A673 (cell line): ENCODE results near the gene GLRA3.

ENCODE experiments used
- EZH2 ChIP-seq: fragments of 200-600 bp; sonication (generic); IDR thresholded peaks from 2 replicates; pipeline ENCODE4 v1.6.1; 2017; ENCODE audit warnings: borderline replicate concordance, low read depth, mild to moderate bottlenecking, mixed read lengths, antibody characterized with exemption, low read length; ENCODE audit not compliant: poor library complexity, severe bottlenecking
- TF ChIP-seq, protein P1 (sequence below): fragments of 300-800, 200-600 bp; sonication (generic); conservative IDR thresholded peaks from 2 replicates; pipeline ENCODE4 v1.5.1; 2017; ENCODE audit warnings: low read depth, mild to moderate bottlenecking, antibody characterized with exemption, low read length, moderate library complexity, mixed read lengths

GRCh38 chr4:174757736-174758135, 71.3 kb downstream of the GLRA3 start:
- TF ChIP-seq, protein P1, sequence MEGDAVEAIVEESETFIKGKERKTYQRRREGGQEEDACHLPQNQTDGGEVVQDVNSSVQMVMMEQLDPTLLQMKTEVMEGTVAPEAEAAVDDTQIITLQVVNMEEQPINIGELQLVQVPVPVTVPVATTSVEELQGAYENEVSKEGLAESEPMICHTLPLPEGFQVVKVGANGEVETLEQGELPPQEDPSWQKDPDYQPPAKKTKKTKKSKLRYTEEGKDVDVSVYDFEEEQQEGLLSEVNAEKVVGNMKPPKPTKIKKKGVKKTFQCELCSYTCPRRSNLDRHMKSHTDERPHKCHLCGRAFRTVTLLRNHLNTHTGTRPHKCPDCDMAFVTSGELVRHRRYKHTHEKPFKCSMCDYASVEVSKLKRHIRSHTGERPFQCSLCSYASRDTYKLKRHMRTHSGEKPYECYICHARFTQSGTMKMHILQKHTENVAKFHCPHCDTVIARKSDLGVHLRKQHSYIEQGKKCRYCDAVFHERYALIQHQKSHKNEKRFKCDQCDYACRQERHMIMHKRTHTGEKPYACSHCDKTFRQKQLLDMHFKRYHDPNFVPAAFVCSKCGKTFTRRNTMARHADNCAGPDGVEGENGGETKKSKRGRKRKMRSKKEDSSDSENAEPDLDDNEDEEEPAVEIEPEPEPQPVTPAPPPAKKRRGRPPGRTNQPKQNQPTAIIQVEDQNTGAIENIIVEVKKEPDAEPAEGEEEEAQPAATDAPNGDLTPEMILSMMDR = no peak
- no peak for TF ChIP-seq EZH2
